Activated T-cell treated with anti-CD3 and anti-CD28 coated beads for 48 hours (primary cell): ENCODE measurements around the gene CFAP65.

Experiments used
- DNase-seq: peaks from one replicate; pipeline ENCODE4 v3.0.0-alpha.2; 2020; ENCODE audit warnings: low read depth

CFAP65 gene

DNA sequence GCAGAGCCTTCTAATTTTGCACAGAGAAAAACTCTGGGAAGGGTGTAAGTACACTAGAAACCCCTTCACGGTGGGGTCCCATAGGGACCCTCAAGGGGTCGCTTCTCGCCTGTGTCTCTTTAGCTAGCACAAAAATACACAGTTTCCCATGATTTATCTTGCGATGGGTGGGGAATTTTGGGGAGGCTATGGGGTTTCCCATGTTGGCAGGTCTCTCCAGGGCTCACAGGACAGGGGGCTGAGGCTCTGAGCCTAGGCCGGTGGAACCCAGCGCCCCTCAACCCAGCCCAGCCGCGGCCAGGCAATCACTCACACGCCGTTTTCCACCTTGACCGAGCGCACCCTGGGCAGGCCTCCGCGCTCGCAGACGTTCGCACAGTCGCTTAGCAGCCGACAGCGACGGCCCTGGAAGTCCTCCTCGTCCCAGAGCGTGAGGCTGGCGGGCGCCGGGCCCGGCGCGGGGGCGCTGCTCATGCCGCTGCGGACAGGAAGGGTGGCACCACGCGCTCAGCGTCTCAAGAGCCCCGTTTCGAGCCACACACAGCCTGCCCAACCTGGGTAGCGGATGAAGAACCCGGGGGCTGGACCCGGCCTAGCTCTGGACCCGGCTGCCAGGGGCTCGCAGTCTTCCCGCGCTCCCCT, 48.5 kb downstream of the CFAP65 start:
- DNase-seq, result no peak

- DNase-seq, result no peak
Measured at GRCh38 chr2:218992196-218992595, 49.1 kb downstream of the CFAP65 start.

GRCh38 chr2:218991674-218992168, 49.6 kb downstream of the CFAP65 start:
- DNase-seq, result no peak

DNA sequence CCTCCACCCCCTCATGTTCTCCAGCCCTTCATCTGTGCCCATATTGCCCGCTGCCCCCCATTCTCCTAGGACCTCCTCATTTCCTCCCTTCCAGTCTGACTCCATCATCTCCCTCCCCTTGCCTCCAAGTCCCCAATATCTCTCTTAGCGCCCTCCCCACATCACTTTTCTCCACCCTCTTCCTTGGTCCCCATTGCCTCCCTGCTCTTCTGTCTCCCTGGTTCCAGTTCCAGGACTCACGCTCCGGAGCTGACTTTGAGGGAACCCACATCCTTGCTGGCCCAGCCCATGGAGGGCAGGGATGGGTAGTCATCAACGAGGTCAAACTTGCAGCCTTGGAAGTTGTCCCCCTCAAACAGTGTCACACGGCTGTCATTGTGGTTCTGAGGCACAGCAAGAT, 50.7 kb downstream of the CFAP65 start:
- DNase-seq, result no peak

DNA sequence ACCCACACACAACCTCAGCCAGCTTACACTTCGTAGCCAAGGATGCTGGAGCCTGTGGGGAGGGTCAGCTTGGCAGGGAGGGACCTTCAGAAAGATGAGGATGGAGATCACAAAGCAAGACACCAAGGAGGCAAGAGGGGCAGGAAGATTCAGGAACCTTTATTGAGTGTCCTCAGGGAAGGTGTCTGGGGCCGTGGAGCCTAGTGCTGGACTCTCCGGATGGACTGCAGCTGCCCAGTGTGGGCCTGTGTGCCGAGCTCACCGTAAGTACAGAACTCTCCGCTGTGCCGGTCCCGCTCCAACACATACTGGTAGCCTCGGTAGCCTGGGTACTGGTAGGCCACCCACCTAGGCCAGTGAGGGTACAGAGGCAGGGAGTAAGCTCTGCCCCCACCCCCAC, 51.3 kb downstream of the CFAP65 start:
- no peak for DNase-seq

DNA sequence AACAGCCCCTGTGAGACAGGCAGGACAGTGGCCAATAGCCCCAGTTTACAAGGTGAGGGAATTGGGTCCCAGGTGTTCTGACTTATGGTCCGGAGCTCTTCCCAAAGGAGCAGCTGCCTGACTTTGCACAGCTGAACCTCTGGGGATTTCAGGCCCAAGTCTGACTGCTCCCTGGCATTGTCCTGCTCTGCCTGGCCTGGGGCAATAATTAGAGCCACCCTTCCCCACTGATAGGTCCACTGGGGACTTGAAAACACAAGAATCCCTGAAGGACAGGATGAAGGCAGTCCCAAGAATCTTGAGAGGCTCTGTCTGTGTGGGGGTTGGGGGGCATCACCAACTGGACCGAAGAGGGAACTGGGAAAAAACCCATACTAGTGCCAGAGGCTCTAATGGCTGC, 52.7 kb downstream of the CFAP65 start:
- no peak for DNase-seq

DNA sequence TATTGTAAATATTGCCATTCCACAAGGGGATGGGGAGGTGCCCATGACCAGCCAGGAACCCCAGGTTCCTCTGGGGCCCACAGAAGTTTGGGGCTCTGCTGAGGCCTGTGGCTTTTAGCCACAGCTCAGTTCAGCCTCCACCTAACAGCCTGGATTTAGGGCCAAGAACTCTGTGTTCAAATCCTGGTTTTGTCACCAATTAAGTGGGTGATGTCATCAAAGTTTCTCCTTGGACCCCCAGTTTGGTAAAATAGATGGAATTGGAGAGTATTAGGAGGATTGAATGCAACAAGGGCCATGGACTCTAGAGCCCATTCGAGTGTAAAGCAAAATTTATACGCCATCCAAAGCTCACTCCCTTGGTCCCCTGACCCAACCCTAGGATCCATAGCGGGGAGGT, 53.2 kb downstream of the CFAP65 start:
- no peak for DNase-seq

DNA sequence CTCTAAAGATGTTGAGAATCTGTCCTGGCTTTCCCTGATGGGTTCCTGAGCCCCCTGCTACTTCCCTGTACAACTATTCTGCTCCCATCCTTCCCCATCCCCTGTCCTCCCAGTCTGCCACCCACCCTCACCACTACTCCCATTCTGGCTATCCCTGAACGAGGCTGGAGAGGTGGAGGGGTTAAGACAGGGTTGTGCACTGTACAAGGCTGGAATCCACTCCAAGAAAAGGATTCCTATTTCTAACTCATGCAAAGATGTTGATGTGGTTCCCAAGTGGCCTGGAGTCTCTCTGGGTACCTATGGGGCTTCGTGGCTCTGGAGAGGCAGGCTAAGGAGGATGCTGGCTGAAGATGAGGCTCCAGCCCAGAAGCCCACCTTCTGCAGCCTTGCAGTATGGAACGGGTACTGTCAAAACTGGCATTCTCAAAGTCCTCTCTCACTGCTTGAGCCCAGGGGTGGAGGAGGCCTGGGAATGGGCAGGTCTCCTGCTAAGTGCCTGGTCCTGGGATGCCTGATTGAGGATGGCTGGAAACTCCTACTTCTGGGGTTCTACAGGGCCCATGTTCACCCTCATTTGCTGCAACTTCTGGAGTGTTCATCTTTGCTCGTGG, 55.1 kb downstream of the CFAP65 start:
- DNase-seq, result no peak

- no peak for DNase-seq
Measured at GRCh38 chr2:218985325-218986091, 55.8 kb downstream of the CFAP65 start.

GRCh38 chr2:218985021-218985324, 56.3 kb downstream of the CFAP65 start, which contains the start of gene FEV:
TSS of gene FEV (minus strand) at chr2:218985184. CDS start at chr2:218985075, 109 bp downstream.
- no peak for DNase-seq

GRCh38 chr2:218984239-218985020, 56.9 kb downstream of the CFAP65 start:
- no peak for DNase-seq

DNA sequence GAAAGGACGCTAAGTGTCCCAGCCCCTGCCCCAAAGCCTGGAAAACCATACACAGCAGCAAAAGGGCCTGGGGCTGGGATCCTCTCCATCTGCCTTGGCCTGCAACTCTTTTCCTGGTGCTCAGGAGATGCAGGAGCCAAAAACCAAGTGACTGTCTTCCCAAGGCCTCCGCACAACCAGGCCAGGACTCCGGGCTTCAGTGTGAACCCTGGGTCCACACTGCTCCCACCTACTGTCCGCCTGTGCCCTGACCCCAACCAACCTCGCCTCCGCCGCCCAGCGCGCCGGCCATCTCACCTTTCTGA, 57.4 kb downstream of the CFAP65 start:
- DNase-seq, result no peak

GRCh38 chr2:218983263-218983933, 57.9 kb downstream of the CFAP65 start:
- DNase-seq, result no peak

GRCh38 chr2:218982586-218983262, 58.6 kb downstream of the CFAP65 start:
- DNase-seq, result no peak

GRCh38 chr2:218981881-218982585, 59.3 kb downstream of the CFAP65 start:
- no peak for DNase-seq

GRCh38 chr2:218981390-218981880, 59.9 kb downstream of the CFAP65 start:
- no peak for DNase-seq

DNA sequence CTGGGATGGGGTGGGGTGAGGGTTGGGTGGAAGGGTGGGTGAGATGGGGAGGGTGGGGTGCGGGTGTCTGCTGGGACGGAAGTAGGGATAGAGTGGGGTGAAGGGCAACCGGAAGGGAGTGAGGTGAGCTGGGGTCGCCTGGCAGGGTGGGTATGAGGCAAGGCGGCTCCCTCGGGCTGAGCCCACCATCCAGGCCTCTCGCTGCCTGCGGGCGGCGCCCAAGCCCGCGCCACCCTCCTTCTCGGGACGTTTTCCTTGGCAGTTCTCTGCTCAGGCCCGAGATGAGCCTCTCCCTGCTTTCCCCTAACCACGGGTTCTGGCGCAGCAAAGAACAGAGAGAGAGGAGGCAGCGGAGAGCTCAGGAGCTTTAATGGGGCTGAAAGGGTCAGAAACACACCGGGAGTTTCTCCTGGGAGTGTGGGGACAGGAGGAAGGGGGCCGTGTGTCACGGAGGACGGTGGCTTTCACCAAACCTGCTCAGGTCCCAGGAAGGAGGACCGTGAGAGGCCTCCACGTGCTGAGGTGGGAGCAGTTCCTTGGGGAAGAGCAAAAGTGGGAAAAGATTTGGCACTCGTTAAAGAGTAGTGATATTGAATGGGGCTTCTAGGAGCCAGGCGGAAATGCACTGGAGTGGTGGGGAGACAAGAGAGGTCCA, 60.5 kb downstream of the CFAP65 start:
- DNase-seq, result no peak

GRCh38 chr2:218979846-218980734, 61.2 kb downstream of the CFAP65 start:
- peak; percentile 84 for DNase-seq
